Heart left ventricle (tissue), 16 donors: ENCODE data around the gene GABBR2. TPM values are rescaled to one million over a fixed set of nuclear protein-coding genes. Genes with fewer than 3 reads are reported as not detected.
A peak's percentile ranks its signal among the peaks of the same experiment; 100 is the strongest.

ENCODE experiments used
- ATAC-seq, 4 donors: fragments of 200-7000 bp; cut with Tn5 transposase; one replicate each; pipeline ENCODE4 v1.9.1; 2020 to 2022; ENCODE audit warnings: moderate library complexity in 4 of 4, mild to moderate bottlenecking in 3 of 4, moderate number of reproducible peaks in 1 of 4
- DNase-seq, 5 donors: peaks; one replicate each; pipeline ENCODE4 v3.0.0-alpha.2; 2020
- H3K27ac ChIP-seq, 12 donors: fragments of 200-600 bp; sonication (generic) in 4 of 12; one replicate each; pipeline versions ENCODE4 v1.5.0 to v1.8.0; 2016 to 2022; ENCODE audit warnings: mild to moderate bottlenecking in 2 of 12
- H3K27me3 ChIP-seq, 9 donors: fragments of 200-600 bp; sonication (generic) in 2 of 9; one replicate each; pipeline versions ENCODE4 v1.5.1 to v1.8.0; 2016 to 2022; ENCODE audit warnings: mild to moderate bottlenecking in 3 of 9
- H3K36me3 ChIP-seq, 9 donors: fragments of 200-600 bp; sonication (generic) in 2 of 9; one replicate each; pipeline versions ENCODE4 v1.5.0 to v1.8.0; 2018 to 2022; ENCODE audit warnings: mild to moderate bottlenecking in 2 of 9
- H3K4me1 ChIP-seq, 12 donors: fragments of 200-600 bp; sonication (generic) in 4 of 12; one replicate each; pipeline versions ENCODE4 v1.5.0 to v1.8.0; 2016 to 2022; ENCODE audit warnings: mild to moderate bottlenecking in 3 of 12
- H3K4me3 ChIP-seq, 12 donors: fragments of 200-600 bp; sonication (generic) in 4 of 12; one replicate each; pipeline versions ENCODE4 v1.5.0 to v1.8.0; 2017 to 2022; ENCODE audit warnings: mild to moderate bottlenecking in 9 of 12, moderate library complexity in 4 of 12
- H3K9me3 ChIP-seq, 12 donors: fragments of 200-600 bp; sonication (generic) in 4 of 12; one replicate each; pipeline versions ENCODE4 v1.5.0 to v1.8.0; 2016 to 2022; ENCODE audit warnings: mild to moderate bottlenecking in 1 of 12
- CTCF ChIP-seq, 12 donors: fragments of 200-600 bp; sonication (generic) in 4 of 12; IDR thresholded peaks; one replicate each; pipeline versions ENCODE4 v1.5.0 to v1.8.0; 2018 to 2022; ENCODE audit warnings: antibody characterized with exemption in 12 of 12, mild to moderate bottlenecking in 5 of 12
- POLR2A ChIP-seq, 2 donors: fragments of 450-650 bp; IDR thresholded peaks; one replicate each; pipeline ENCODE4 v1.6.1; 2017; ENCODE audit warnings: antibody characterized with exemption in 2 of 2, mild to moderate bottlenecking in 2 of 2, moderate library complexity in 2 of 2
- WGBS, 4 donors: extraction: QIAGEN DNeasy Blood & Tissue Kit in 2 of 4; methylation state at CpG; one replicate each; pipeline versions ENCODE4 v1.1.5 to v1.1.7; 2013 to 2018; 5-methylcytosine and 5-hydroxymethylcytosine counted together
- intact Hi-C, 10 donors: fragments of 100-400 bp; cut with DNase I; formaldehyde crosslinking; loops; one replicate each; pipeline versions ENCODE4 v1.11.1 to v1.14.2; 2022
- polyA plus RNA-seq, 2 donors: library from polyadenylated mRNA; stranded (reverse); fragments of 200-250 nt; gene quantifications; one replicate each; pipeline ENCODE4 v1.2.3, GENCODE V29; 2013
- total RNA-seq, 9 donors: library from RNA; depleted of rRNA in 2 of 9; stranded (reverse); fragments of >200 nt in 2 of 9; fragmentation: NEBNext Ultra II Directional in 3 of 9; extraction: Animal tissue kit (Norgen Biotek cat#: 25700) in 3 of 9; gene quantifications; one replicate each; pipeline versions ENCODE4 v1.1.0 to v1.2.4, GENCODE V29; 2016 to 2023
- donor health status: ischemic (EF 13 %, LVEDD 7.1; RV severe dilation, severe dysfunction).
- donor health status: healthy with polysubstance abuse.
- donor health status: DM: no; HTN: yes; CAD: no.
- donor health status: DM: no; HTN: no; CAD: no.
- donor health status: ischemic (EF 25% LVEDD 6.9; RV normal size, moderate dysfunction).
- donor health status: ischemic (EF 25% LVEDD 5.7; RV mildly dilated, moderate dysfunction).
- donor health status: healthy.
- donor health status: DM: yes; HTN: yes; CAD: no.
- donor health status: ischemic (EF 35%, LVEDD 5.7; RV mildly dilated, moderate dysfunction).
- donor health status: nonischemic (EF 11% LVEDD 7.7; RV severe dilation, severe dysfunction).
- donor health status: DM: yes; HTN: yes; CAD: no.
- donor health status: PGD.
- donor health status: ischemic (EF 29% LVEDD 5.4; RV normal size, mild dysfunction).
- donor health status: nonischemic (EF 23%, LVEDD 6.1; RV moderate dilation, normal function).

GABBR2 gene
- total and polyA plus RNA-seq, 11 donors = 0.11 to 3.4 (median 0.58) TPM

- peaks cover 0 to 20% (median 10%) of the 10 kb centered on the region in 12 donors for H3K9me3 ChIP-seq
- 55 to 80% (median 74%) methylated on average over 1 of the region's 1 CpG for WGBS, 4 donors
- no peak for ATAC-seq
- no peak overlapping the region for H3K27ac ChIP-seq
- H3K4me1 ChIP-seq = no peaks in the 10 kb centered on the region
- H3K27me3 ChIP-seq = peaks cover 0 to 16% (median 0%) of the 10 kb centered on the region in 9 donors
- intact Hi-C loops = loop anchor here in 1 of 10 donors (5.0 kb wide), 1 partner anchor 48 kb away; no protein-coding TSS in a partner anchor
- DNase-seq = no peak
- no peaks in the 10 kb centered on the region for H3K36me3 ChIP-seq
- no peak overlapping the region for H3K4me3 ChIP-seq
- TF ChIP-seq POLR2A (IDR thresholded peaks at IDR 0.05) (no peak), CTCF (IDR thresholded peaks at IDR 0.05) (no peak)
Observed at GRCh38 chr9:98365781-98366180, 343.0 kb downstream of the GABBR2 start.

- Histone ChIP-seq H3K4me1 (no peaks in the 10 kb centered on the region), H3K36me3 (no peaks in the 10 kb centered on the region), H3K27me3 (peaks cover 0 to 21% (median 0%) of the 10 kb centered on the region in 9 donors), H3K9me3 (peaks cover 0 to 20% (median 10%) of the 10 kb centered on the region in 12 donors), H3K4me3 (no peak overlapping the region), H3K27ac (no peak overlapping the region)
- TF ChIP-seq POLR2A (IDR thresholded peaks at IDR 0.05) = no peak
- TF ChIP-seq CTCF (IDR thresholded peaks at IDR 0.05) = peak in 9 of 12 donors; percentile 10 to 46 (median 20)
- DNase-seq (no peak), ATAC-seq (no peak)
- WGBS, 4 donors = 58 to 73% (median 71%) methylated on average over 1 of the region's 1 CpG
- intact Hi-C loops = loop anchor here in 1 of 10 donors (5.0 kb wide), 1 partner anchor 48 kb away; no protein-coding TSS in a partner anchor
Observed at GRCh38 chr9:98365227-98365669, 343.5 kb downstream of the GABBR2 start.

- intact Hi-C loops = no loop called here
Observed at GRCh38 chr9:98364086-98364485, 344.6 kb downstream of the GABBR2 start.

GRCh38 chr9:98363644-98364043, 345.1 kb downstream of the GABBR2 start:
- DNase-seq = no peak
- 61 to 68% (median 64%) methylated on average over 6 of the region's 6 CpGs for WGBS, 4 donors
- intact Hi-C loops = no loop called here

More at GRCh38 chr9:98364086-98364485, 344.6 kb downstream of the GABBR2 start:
- DNase-seq (no peak), ATAC-seq (no peak)
- Histone ChIP-seq H3K4me3 (no peak overlapping the region), H3K27me3 (peaks cover 0 to 23% (median 0%) of the 10 kb centered on the region in 9 donors), H3K27ac (no peak overlapping the region), H3K4me1 (no peaks in the 10 kb centered on the region), H3K36me3 (no peaks in the 10 kb centered on the region), H3K9me3 (peaks cover 0 to 20% (median 10%) of the 10 kb centered on the region in 12 donors)
- WGBS, 4 donors = 71 to 91% (median 73%) methylated on average over 4 of the region's 4 CpGs
- TF ChIP-seq POLR2A (IDR thresholded peaks at IDR 0.05) = no peak
- no peak for TF ChIP-seq CTCF (IDR thresholded peaks at IDR 0.05)

More at GRCh38 chr9:98363644-98364043, 345.1 kb downstream of the GABBR2 start:
- Histone ChIP-seq H3K4me1 (no peaks in the 10 kb centered on the region), H3K27me3 (peaks cover 0 to 23% (median 0%) of the 10 kb centered on the region in 9 donors), H3K4me3 (no peak overlapping the region), H3K27ac (no peak overlapping the region), H3K9me3 (peaks cover 0 to 20% (median 10%) of the 10 kb centered on the region in 12 donors), H3K36me3 (no peaks in the 10 kb centered on the region)
- no peak for ATAC-seq
- TF ChIP-seq POLR2A (IDR thresholded peaks at IDR 0.05) (no peak), CTCF (IDR thresholded peaks at IDR 0.05) (no peak)
